WTC11 (cell line): Measurements from ENCODE around the gene BPIFA3. TPM values are rescaled to one million over a fixed set of nuclear protein-coding genes. Genes with fewer than 3 reads are reported as not detected.

ENCODE experiments used
- ATAC-seq: fragments of 200-7000 bp; cut with Tn5 transposase; 2 replicates; pipeline ENCODE4 v1.10.0; 2021; ENCODE audit warnings: mild to moderate bottlenecking, moderate library complexity
- CTCF ChIA-PET: fragments of 300-600 bp; sonication (Branson Sonifier 250); formaldehyde crosslinking; loops from one replicate; lab custom pipeline; 2021; ENCODE audit warnings: antibody characterized with exemption; lab: Charles Lee
- POLR2A ChIA-PET: fragments of 350-600 bp; sonication (Branson Sonifier 250); formaldehyde crosslinking; loops from one replicate; lab custom pipeline; 2021; ENCODE audit warnings: antibody characterized with exemption; lab: Charles Lee
- DNase-seq: peaks from one replicate; pipeline ENCODE4 v3.0.0; 2021; ENCODE audit warnings: low spot score
- H3K27ac Mint-ChIP-seq: 2 replicates; pipeline ENCODE4 v1.8.0; 2021; ENCODE audit warnings: mixed read lengths
- H3K27me3 Mint-ChIP-seq: 2 replicates; pipeline ENCODE4 v1.8.0; 2021; ENCODE audit warnings: low read depth, mild to moderate bottlenecking, moderate library complexity, mixed read lengths
- H3K36me3 Mint-ChIP-seq: 2 replicates; pipeline ENCODE4 v1.8.0; 2021; ENCODE audit warnings: mixed read lengths
- H3K4me1 Mint-ChIP-seq: 2 replicates; pipeline ENCODE4 v1.8.0; 2022; ENCODE audit warnings: mixed read lengths
- H3K4me3 Mint-ChIP-seq: 2 replicates; pipeline ENCODE4 v1.8.0; 2021; ENCODE audit warnings: mild to moderate bottlenecking, moderate library complexity, mixed read lengths
- H3K9me3 Mint-ChIP-seq: 2 replicates; pipeline ENCODE4 v1.8.0; 2021; ENCODE audit warnings: mixed read lengths
- ATF2 ChIP-seq: sonication (generic); formaldehyde crosslinking; IDR thresholded peaks from 2 replicates; pipeline ENCODE4 v1.8.1; 2022; ENCODE audit warnings: low read depth, missing genetic modification reagents, borderline replicate concordance
- CREB1 ChIP-seq: sonication (generic); formaldehyde crosslinking; IDR thresholded peaks from 2 replicates; pipeline ENCODE4 v1.8.0; 2023; ENCODE audit warnings: mild to moderate bottlenecking, missing genetic modification reagents
- CREM ChIP-seq: sonication (generic); formaldehyde crosslinking; IDR thresholded peaks from 2 replicates; pipeline ENCODE4 v1.8.1; 2022; ENCODE audit warnings: mild to moderate bottlenecking, missing genetic modification reagents, moderate library complexity
- E2F1 ChIP-seq: sonication (generic); formaldehyde crosslinking; IDR thresholded peaks from 2 replicates; pipeline ENCODE4 v1.8.0; 2022; ENCODE audit warnings: mild to moderate bottlenecking, missing genetic modification reagents
- FOXP4 ChIP-seq: sonication (generic); formaldehyde crosslinking; IDR thresholded peaks from 2 replicates; pipeline ENCODE4 v1.8.0; 2022; ENCODE audit warnings: mild to moderate bottlenecking, missing genetic modification reagents
- IRF1 ChIP-seq: sonication (generic); formaldehyde crosslinking; IDR thresholded peaks from 2 replicates; pipeline ENCODE4 v1.8.0; 2023; ENCODE audit warnings: missing genetic modification reagents
- MLX ChIP-seq: sonication (generic); formaldehyde crosslinking; IDR thresholded peaks from 2 replicates; pipeline ENCODE4 v1.8.1; 2023; ENCODE audit warnings: mild to moderate bottlenecking, missing genetic modification reagents, moderate library complexity
- MYBL2 ChIP-seq: sonication (generic); formaldehyde crosslinking; IDR thresholded peaks from 2 replicates; pipeline ENCODE4 v1.8.1; 2023; ENCODE audit warnings: mild to moderate bottlenecking, moderate library complexity, missing genetic modification reagents
- SP1 ChIP-seq: sonication (generic); formaldehyde crosslinking; conservative IDR thresholded peaks from 2 replicates; pipeline ENCODE4 v1.8.1; 2022; ENCODE audit warnings: missing genetic modification reagents
- ZNF425 ChIP-seq: fragments of 250-450 bp; sonication (Bioruptor Pico); conservative IDR thresholded peaks from 2 replicates; pipeline ENCODE4 v1.9.0; 2021; ENCODE audit warnings: mild to moderate bottlenecking
- ZNF512 ChIP-seq: sonication (generic); formaldehyde crosslinking; IDR thresholded peaks from 2 replicates; pipeline ENCODE4 v1.8.1; 2022; ENCODE audit warnings: missing genetic modification reagents, borderline replicate concordance
- total RNA-seq: library from RNA; stranded (reverse); gene quantifications from 3 replicates; pipeline ENCODE4 v1.2.3, GENCODE V29; 2021

Gene BPIFA3
- total RNA-seq, 1 experiment from 2014 or later = not detected

GRCh38 chr20:33231237-33231636 is 14.1 kb downstream of the BPIFA3 start:
- DNase-seq = no peak
- ATAC-seq = no peak
- Mint-ChIP-seq H3K9me3 (no peaks in the 10 kb centered on the region), H3K27ac (no peak overlapping the region), H3K36me3 (no peaks in the 10 kb centered on the region), H3K4me3 (no peak overlapping the region), H3K27me3 (peaks cover 6% of the 10 kb centered on the region), H3K4me1 (peaks cover 3% of the 10 kb centered on the region; the same call in 1 of the 2 replicates)
- ChIA-PET POLR2A (no interaction called here), CTCF (interaction anchor here (0.9 to 1.0 kb wide), 2 partner anchors 70 to 135 kb away, joined by 3 to 4 read pairs; no protein-coding TSS in a partner anchor)
- no peak for TF ChIP-seq CREM
- no peak for TF ChIP-seq E2F1 (CRISPR knock-in tag)
- TF ChIP-seq ZNF512 (CRISPR knock-in tag) = peak; percentile 81; the same call in 1 of the 2 replicates

GRCh38 chr20:33232486-33233072 is 15.4 kb downstream of the BPIFA3 start:
- peaks cover 3% of the 10 kb centered on the region for H3K27me3 Mint-ChIP-seq
- no peak for TF ChIP-seq MLX (CRISPR knock-in tag)
- no peak for TF ChIP-seq ZNF425
- no peak for TF ChIP-seq IRF1 (CRISPR knock-in tag)
- TF ChIP-seq CREM = no peak
- no peak for TF ChIP-seq CREB1
- no peak for TF ChIP-seq MYBL2
- no peak for TF ChIP-seq SP1 (CRISPR knock-in tag)
- no peak for TF ChIP-seq ATF2
- no peak for TF ChIP-seq FOXP4 (CRISPR knock-in tag)
- TF ChIP-seq, all 79 proteins: peak for 0
- ATAC-seq (no peak), DNase-seq (no peak)
- Mint-ChIP-seq H3K4me1 (peaks cover 3% of the 10 kb centered on the region; the same call in 1 of the 2 replicates), H3K9me3 (no peaks in the 10 kb centered on the region), H3K4me3 (no peak overlapping the region), H3K27ac (no peak overlapping the region), H3K36me3 (no peaks in the 10 kb centered on the region)
- POLR2A ChIA-PET = no interaction called here
- CTCF ChIA-PET = no interaction called here
